HG03066 (cell line): Measurements from ENCODE around the gene ADH1A.
"Not testable (repeated sequence)": the region's sequence is repeated elsewhere in the genome, so short reads cannot be mapped to it uniquely, and the experiment has no call there.

Experiments
- ATAC-seq: cut with Tn5 transposase; IDR thresholded peaks from one replicate; pipeline ENCODE4 v1.9.1; 2021; ENCODE audit warnings: low read depth; ENCODE audit not compliant: unreplicated experiment

ADH1A gene

GRCh38 chr4:99290848-99291786 is at the start of gene ADH1A:
Gene ADH1A (minus strand): TSS chr4:99290985. CDS start chr4:99290914, 71 bp downstream.
- no peak for ATAC-seq

GRCh38 chr4:99339172-99339571 is 48.4 kb upstream of the ADH1A start:
- no peak for ATAC-seq

GRCh38 chr4:99336553-99336952 is 45.8 kb upstream of the ADH1A start:
- ATAC-seq = no peak

GRCh38 chr4:99334880-99335279 is 44.1 kb upstream of the ADH1A start:
- ATAC-seq = no peak

- ATAC-seq = no peak
Measured at GRCh38 chr4:99330648-99331047, 39.9 kb upstream of the ADH1A start.

GRCh38 chr4:99329876-99330275 is 39.1 kb upstream of the ADH1A start:
- ATAC-seq = no peak

- no peak for ATAC-seq
Measured at GRCh38 chr4:99324979-99325378, 34.2 kb upstream of the ADH1A start.

GRCh38 chr4:99324361-99324760 is 33.6 kb upstream of the ADH1A start:
- ATAC-seq = no peak

GRCh38 chr4:99323756-99324155 is 33.0 kb upstream of the ADH1A start:
- ATAC-seq = no peak

GRCh38 chr4:99321241-99322191 is 30.7 kb upstream of the ADH1A start, which contains the start of gene ADH1B:
Gene ADH1B (minus strand): TSS chr4:99321401. CDS start chr4:99321331, 70 bp downstream.
- ATAC-seq = no peak

GRCh38 chr4:99317811-99318210 is 27.0 kb upstream of the ADH1A start:
- not testable (repeated sequence) for ATAC-seq

GRCh38 chr4:99317354-99317753 is 26.6 kb upstream of the ADH1A start:
- ATAC-seq = no peak

- ATAC-seq = no peak
Measured at GRCh38 chr4:99315839-99316238, 25.1 kb upstream of the ADH1A start.

GRCh38 chr4:99314211-99314610 is 23.4 kb upstream of the ADH1A start:
- no peak for ATAC-seq

GRCh38 chr4:99310389-99310788 is 19.6 kb upstream of the ADH1A start:
- no peak for ATAC-seq

GRCh38 chr4:99305638-99306400 is 15.0 kb upstream of the ADH1A start:
- no peak for ATAC-seq

GRCh38 chr4:99301376-99302164 is 10.8 kb upstream of the ADH1A start:
- no peak for ATAC-seq

- ATAC-seq = no peak
Measured at GRCh38 chr4:99300934-99301333, 10.1 kb upstream of the ADH1A start.

- no peak for ATAC-seq
Measured at GRCh38 chr4:99293357-99293756, 2.6 kb upstream of the ADH1A start.

GRCh38 chr4:99285387-99285786 is 5.4 kb downstream of the ADH1A start:
- ATAC-seq = no peak
